ENCODE results near the gene ALDH3B1. TPM values are rescaled to one million over a fixed set of nuclear protein-coding genes. Genes with fewer than 3 reads are reported as not detected.

ALDH3B1 gene
- total and polyA plus RNA-seq, 9 of the 15 experiments (the other 6 are each of a cell fraction or from before 2014, with no cell fraction given): 0.01 to 0.35 (median 0.07) TPM; not detected in 2

DNA sequence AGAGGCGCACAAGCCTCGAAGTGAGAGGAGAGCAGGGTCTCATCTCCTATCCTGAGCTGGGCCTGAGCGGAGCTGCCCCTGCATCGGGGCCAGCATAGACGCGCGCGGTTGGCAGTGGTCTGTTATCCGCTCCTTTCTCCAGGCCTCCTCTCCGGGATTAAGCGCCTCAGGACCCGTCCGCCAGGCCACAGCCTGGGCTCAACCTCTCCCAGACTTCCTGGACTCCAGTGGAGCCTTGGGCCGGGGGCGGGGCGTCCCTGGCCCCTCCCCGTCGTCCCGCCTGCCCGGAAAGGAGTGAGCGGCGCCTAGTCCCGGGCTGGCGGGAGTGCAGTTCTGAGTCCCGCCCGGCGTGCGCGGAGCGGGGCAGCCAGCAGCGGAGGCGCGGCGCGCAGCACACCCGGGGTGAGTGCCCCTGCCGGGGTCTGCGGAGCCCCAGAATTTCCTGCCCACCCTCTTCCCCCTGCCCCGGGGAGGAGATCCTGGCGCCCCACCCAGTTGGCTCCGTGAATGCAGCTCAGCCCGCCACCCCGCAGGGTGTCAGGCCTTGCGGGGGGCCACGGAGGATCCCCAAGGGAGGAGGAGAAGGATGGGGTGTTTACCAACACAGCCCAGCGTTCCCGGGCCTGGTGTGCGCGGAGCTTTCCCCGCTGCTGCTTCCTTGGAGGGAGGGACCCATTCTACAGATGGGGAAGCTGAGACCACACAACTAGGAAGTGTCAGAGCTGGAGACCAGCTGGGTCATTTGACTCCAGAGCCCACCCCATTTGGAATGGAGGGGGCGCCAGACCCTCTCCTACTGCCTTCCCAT, 28.8 kb downstream of the ALDH3B1 start, which contains the start of gene TCIRG1 (continued):
- TF ChIP-seq, protein P1, sequence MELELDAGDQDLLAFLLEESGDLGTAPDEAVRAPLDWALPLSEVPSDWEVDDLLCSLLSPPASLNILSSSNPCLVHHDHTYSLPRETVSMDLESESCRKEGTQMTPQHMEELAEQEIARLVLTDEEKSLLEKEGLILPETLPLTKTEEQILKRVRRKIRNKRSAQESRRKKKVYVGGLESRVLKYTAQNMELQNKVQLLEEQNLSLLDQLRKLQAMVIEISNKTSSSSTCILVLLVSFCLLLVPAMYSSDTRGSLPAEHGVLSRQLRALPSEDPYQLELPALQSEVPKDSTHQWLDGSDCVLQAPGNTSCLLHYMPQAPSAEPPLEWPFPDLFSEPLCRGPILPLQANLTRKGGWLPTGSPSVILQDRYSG (tag; conservative IDR thresholded peaks at IDR 0.05; ENCODE audit: low read depth): no peak
- TF ChIP-seq, protein P2, sequence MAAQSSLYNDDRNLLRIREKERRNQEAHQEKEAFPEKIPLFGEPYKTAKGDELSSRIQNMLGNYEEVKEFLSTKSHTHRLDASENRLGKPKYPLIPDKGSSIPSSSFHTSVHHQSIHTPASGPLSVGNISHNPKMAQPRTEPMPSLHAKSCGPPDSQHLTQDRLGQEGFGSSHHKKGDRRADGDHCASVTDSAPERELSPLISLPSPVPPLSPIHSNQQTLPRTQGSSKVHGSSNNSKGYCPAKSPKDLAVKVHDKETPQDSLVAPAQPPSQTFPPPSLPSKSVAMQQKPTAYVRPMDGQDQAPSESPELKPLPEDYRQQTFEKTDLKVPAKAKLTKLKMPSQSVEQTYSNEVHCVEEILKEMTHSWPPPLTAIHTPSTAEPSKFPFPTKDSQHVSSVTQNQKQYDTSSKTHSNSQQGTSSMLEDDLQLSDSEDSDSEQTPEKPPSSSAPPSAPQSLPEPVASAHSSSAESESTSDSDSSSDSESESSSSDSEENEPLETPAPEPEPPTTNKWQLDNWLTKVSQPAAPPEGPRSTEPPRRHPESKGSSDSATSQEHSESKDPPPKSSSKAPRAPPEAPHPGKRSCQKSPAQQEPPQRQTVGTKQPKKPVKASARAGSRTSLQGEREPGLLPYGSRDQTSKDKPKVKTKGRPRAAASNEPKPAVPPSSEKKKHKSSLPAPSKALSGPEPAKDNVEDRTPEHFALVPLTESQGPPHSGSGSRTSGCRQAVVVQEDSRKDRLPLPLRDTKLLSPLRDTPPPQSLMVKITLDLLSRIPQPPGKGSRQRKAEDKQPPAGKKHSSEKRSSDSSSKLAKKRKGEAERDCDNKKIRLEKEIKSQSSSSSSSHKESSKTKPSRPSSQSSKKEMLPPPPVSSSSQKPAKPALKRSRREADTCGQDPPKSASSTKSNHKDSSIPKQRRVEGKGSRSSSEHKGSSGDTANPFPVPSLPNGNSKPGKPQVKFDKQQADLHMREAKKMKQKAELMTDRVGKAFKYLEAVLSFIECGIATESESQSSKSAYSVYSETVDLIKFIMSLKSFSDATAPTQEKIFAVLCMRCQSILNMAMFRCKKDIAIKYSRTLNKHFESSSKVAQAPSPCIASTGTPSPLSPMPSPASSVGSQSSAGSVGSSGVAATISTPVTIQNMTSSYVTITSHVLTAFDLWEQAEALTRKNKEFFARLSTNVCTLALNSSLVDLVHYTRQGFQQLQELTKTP (IDR thresholded peaks at IDR 0.05; ENCODE audit: low read depth in 1 of 2, partially characterized antibody in 2 of 2): no peak
- no peak for TF ChIP-seq SNIP1 (IDR thresholded peaks at IDR 0.05; ENCODE audit: low read depth)
- TF ChIP-seq, protein P3, sequence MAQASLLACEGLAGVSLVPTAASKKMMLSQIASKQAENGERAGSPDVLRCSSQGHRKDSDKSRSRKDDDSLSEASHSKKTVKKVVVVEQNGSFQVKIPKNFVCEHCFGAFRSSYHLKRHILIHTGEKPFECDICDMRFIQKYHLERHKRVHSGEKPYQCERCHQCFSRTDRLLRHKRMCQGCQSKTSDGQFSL (CRISPR knock-in tag; IDR thresholded peaks at IDR 0.05): no peak
- TF ChIP-seq, protein P3 (tag; IDR thresholded peaks at IDR 0.05): no peak
- no peak for TF ChIP-seq HNRNPUL1 (IDR thresholded peaks at IDR 0.05; ENCODE audit: low read length)
- TF ChIP-seq, protein P4, sequence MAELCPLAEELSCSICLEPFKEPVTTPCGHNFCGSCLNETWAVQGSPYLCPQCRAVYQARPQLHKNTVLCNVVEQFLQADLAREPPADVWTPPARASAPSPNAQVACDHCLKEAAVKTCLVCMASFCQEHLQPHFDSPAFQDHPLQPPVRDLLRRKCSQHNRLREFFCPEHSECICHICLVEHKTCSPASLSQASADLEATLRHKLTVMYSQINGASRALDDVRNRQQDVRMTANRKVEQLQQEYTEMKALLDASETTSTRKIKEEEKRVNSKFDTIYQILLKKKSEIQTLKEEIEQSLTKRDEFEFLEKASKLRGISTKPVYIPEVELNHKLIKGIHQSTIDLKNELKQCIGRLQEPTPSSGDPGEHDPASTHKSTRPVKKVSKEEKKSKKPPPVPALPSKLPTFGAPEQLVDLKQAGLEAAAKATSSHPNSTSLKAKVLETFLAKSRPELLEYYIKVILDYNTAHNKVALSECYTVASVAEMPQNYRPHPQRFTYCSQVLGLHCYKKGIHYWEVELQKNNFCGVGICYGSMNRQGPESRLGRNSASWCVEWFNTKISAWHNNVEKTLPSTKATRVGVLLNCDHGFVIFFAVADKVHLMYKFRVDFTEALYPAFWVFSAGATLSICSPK (IDR thresholded peaks at IDR 0.05; ENCODE audit: borderline replicate concordance): no peak
- TF ChIP-seq EGR1 (conservative IDR thresholded peaks at IDR 0.05): 0 out of 2 replicates have a peak, but pooled peaks have one; percentile 4
- peak; percentile 94 for TF ChIP-seq HDGF (IDR thresholded peaks at IDR 0.05)
- TF ChIP-seq, protein P5, sequence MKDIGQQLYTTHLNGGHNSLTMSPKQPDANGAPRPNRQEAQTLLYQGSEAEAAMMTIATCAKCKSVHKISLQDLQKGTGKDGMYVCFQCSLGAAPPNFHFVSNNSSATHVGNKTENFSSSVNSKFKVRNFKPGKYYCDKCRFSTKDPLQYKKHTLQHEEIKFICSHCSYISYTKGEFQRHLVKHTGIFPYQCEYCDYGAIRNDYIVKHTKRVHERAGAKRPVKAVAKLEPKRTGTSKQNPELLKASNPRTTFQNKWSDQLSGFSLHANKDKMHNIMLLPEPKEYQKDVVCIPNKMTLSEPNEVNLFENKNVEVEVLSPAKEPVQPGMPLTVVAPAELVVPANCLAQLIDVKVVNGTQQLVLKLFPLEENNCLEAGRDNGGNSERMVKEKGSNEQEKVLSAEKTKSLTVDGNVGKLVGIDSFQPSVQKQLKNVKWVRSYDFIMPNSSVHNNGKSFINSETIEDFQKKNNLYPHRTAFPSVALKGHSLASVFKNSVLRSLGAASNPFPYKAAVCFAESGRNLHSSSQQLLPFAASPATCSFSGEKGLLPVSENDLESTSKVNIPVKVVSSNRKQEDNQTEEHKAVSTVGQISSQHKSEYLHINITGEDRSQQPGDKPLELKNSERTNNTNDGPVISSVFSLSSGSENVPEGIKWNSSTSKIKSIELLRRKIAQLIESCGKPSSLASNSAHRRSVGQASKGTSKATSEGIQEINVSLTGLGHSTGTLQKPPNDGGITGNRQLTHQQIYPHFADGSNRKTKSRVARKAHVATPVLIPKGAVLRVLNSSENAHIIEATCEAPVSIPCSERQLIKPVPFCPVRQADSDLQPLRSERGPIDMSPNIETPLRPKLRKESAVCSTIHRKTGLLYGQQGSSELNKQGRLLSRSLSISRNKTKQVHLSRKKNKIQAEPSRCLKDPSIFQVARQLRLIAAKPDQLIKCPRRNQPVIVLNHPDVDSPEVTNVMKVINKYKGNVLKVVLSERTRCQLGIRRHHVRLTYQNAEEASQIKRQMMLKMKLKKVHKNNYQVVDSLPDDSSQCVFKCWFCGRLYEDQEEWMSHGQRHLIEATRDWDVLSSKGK (CRISPR knock-in tag; IDR thresholded peaks at IDR 0.05): no peak
- no peak for TF ChIP-seq POLR3A (IDR thresholded peaks at IDR 0.05; ENCODE audit: borderline replicate concordance, extremely low read depth, insufficient read depth, insufficient read length)

Measured in K562 (cell line).